Pancreas (tissue), 10 donors: Measurements from ENCODE around the gene IFITM5. TPM values are rescaled to one million over a fixed set of nuclear protein-coding genes. Genes with fewer than 3 reads are reported as not detected.

Source experiments
- ATAC-seq, 4 donors: fragments of 200-7000 bp; cut with Tn5 transposase; one replicate each; pipeline versions ENCODE4 v1.8.0 to v1.9.1; 2020; ENCODE audit warnings: mild to moderate bottlenecking in 4 of 4, moderate library complexity in 4 of 4
- DNase-seq, 6 donors: peaks; one replicate each; pipeline ENCODE4 v3.0.0-alpha.2; 2020
- FAIRE-seq: peaks from 2 replicates; lab custom pipeline; 2012; peaks lifted over from hg19 to GRCh38; lab: Jason Lieb, UNC
- H3K27ac ChIP-seq, 4 donors: fragments of 200-600 bp; sonication (generic); 1 replicate in 3 of 4; 2 replicates in 1 of 4; pipeline versions ENCODE4 v1.5.0 to v1.8.0; 2020
- H3K27me3 ChIP-seq, 4 donors: fragments of 200-600 bp; one replicate each; pipeline ENCODE4 v1.8.0; 2021
- H3K36me3 ChIP-seq, 3 donors: fragments of 200-600 bp; sonication (generic) in 1 of 3; one replicate each; pipeline versions ENCODE4 v1.5.0 to v1.8.0; 2020 to 2021
- H3K4me1 ChIP-seq, 3 donors: fragments of 200-600 bp; one replicate each; pipeline ENCODE4 v1.8.0; 2021
- H3K4me3 ChIP-seq, 4 donors: fragments of 200-600 bp; sonication (generic) in 2 of 4; one replicate each; pipeline versions ENCODE4 v1.5.0 to v1.8.0; 2020 to 2021
- H3K9me3 ChIP-seq, 4 donors: fragments of 200-600 bp; one replicate each; pipeline ENCODE4 v1.8.0; 2021
- WGBS, 2 donors: extraction: QIAGEN DNeasy Blood & Tissue Kit; methylation state at CpG; one replicate each; pipeline ENCODE4 v1.1.7; 2013; 5-methylcytosine and 5-hydroxymethylcytosine counted together
- intact Hi-C, 3 donors: fragments of 100-400 bp; cut with DNase I; formaldehyde crosslinking; loops; one replicate each; pipeline versions ENCODE4 v1.11.1 to v1.14.2; 2022
- polyA plus RNA-seq, 2 donors: library from polyadenylated mRNA; stranded (reverse); fragments of 200-250 nt; gene quantifications; one replicate each; pipeline ENCODE4 v1.2.3, GENCODE V29; 2013
- total RNA-seq, 6 donors: library from RNA; stranded (reverse); fragmentation: NEBNext Ultra II Directional in 4 of 6; extraction: Animal tissue kit (Norgen Biotek cat#: 25700) in 4 of 6; gene quantifications; one replicate each; pipeline versions ENCODE4 v1.2.1 to v1.2.4, GENCODE V29; 2021 to 2023
- TF ChIP-seq, protein P1 (sequence below), 4 donors: fragments of 200-600 bp; sonication (generic) in 3 of 4; IDR thresholded peaks; one replicate each; pipeline versions ENCODE4 v1.5.0 to v1.8.0; 2021; ENCODE audit warnings: antibody characterized with exemption in 4 of 4
- donor health status: healthy with polysubstance abuse.
- donor health status: DM: no; HTN: no; CAD: no; lungs with moderate emphysema.
- donor health status: DM: no; HTN: no; CAD: no.
- donor health status: control.
- donor health status: control.
- donor health status: Bipolar disorder and iron deficiency.
- donor health status: DM: yes; HTN: yes; CAD: no.
- donor health status: DM: no; HTN: no; CAD: no.
- donor health status: DM: no; HTN: no; CAD: no.
- donor health status: DM: yes; HTN: yes; CAD: no.

The IFITM5 gene
- total and polyA plus RNA-seq, 8 donors = 0.56 to 1.2 TPM; not detected in 6

DNA sequence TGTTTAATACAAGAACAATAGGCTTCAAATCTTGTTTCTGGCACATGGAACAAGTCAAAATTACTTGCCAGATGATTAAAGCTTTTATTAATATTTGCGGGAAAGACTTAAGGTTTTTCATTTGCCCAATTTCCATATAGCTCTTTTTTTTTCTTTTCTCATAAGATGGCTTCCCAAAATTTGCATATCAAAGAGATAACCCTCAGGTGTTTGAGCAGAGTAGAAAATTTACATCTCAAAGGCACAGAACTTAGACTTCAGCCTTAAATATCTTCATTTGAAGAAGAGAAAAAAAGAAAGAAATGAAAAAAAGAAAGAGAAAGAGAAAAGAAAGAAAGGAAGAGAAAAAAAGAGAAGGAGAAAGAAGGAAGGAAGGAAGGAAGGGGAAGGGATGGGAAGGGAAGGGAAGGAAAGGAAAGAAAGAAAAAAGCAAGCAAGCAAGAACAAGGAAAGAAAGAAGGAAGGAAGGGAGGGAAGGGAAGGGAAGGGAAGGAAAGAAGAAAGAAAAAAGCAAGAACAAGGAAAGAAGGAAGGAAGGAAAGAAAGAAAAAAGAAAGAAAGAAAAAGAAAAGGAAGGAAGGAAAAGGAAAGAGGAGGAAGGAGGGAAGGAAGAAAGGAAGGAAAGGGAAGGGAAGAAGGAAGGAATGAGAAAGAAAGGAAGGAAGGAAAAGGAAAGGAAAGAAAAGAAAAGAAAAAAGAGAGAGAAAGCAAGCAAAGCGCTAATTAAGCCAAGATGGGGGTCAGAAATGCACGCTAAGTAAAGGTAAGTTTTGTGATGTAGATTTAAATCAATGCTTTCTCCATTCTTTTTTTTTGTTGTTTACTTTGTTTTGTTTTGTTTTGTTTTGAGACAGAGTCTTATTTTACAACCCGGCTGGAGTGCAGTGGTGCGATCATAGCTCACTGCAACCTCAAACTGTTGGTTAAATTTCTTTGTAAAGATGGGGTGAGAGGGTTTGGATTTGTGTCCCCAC lies 41.5 kb upstream of the IFITM5 start:
- Histone ChIP-seq H3K4me3 (no peak overlapping the region), H3K4me1 (no peaks in the 10 kb centered on the region), H3K9me3 (no peaks in the 10 kb centered on the region), H3K36me3 (no peaks in the 10 kb centered on the region), H3K27me3 (no peaks in the 10 kb centered on the region), H3K27ac (no peak overlapping the region)
- FAIRE-seq (no peak), DNase-seq (no peak), ATAC-seq (no peak)
- intact Hi-C loops = no loop called here
- TF ChIP-seq, protein P1, sequence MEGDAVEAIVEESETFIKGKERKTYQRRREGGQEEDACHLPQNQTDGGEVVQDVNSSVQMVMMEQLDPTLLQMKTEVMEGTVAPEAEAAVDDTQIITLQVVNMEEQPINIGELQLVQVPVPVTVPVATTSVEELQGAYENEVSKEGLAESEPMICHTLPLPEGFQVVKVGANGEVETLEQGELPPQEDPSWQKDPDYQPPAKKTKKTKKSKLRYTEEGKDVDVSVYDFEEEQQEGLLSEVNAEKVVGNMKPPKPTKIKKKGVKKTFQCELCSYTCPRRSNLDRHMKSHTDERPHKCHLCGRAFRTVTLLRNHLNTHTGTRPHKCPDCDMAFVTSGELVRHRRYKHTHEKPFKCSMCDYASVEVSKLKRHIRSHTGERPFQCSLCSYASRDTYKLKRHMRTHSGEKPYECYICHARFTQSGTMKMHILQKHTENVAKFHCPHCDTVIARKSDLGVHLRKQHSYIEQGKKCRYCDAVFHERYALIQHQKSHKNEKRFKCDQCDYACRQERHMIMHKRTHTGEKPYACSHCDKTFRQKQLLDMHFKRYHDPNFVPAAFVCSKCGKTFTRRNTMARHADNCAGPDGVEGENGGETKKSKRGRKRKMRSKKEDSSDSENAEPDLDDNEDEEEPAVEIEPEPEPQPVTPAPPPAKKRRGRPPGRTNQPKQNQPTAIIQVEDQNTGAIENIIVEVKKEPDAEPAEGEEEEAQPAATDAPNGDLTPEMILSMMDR (IDR thresholded peaks at IDR 0.05) = no peak
- WGBS, 2 donors = 73 to 82% methylated on average over 4 to 5 of the region's 5 CpGs

DNA sequence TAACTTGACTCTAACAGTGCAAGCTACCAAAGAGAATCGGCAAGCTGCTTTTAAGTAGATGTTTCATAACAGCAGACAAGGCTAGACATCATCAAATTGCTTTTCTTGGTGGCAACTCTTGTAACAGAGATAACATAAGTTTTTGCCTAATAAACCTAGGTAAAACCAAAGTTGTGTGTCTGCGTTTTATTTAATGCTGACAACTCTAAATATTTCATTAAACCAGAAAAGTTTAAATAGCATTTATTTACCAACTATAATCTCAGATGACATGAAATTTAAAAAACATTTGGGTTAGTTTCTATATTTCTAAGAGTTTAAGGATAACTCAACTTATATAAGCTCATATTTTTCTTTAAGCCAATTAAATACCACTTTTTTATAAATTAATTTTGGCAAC lies 40.6 kb upstream of the IFITM5 start:
- no peaks in the 10 kb centered on the region for H3K9me3 ChIP-seq
- H3K4me3 ChIP-seq = no peak overlapping the region
- ATAC-seq = no peak
- 80 to 87% methylated on average over 2 of the region's 2 CpGs for WGBS, 2 donors
- H3K4me1 ChIP-seq = no peaks in the 10 kb centered on the region
- TF ChIP-seq, protein P1 (IDR thresholded peaks at IDR 0.05) = no peak
- H3K27me3 ChIP-seq = no peaks in the 10 kb centered on the region
- no peaks in the 10 kb centered on the region for H3K36me3 ChIP-seq
- intact Hi-C loops = no loop called here
- no peak for FAIRE-seq
- DNase-seq = no peak
- no peak overlapping the region for H3K27ac ChIP-seq

DNA sequence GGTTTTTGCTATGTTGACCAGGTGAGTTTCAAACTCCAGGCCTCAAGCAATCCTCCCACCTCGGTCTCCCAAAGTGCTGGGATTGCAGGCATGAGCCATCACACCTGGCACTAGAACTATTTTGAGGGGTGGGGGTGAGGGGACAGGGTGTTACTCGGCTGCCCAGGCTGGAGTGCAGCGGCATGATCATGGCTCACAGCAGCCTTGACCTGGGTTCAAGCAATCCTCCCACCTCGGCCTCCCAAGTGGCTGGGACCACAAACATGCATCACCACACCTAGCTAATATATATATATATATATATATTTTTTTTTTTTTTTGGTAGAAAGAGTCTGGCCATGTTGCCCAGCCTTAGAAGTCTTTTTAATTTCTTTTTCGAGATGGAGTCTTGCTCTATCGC lies 38.4 kb upstream of the IFITM5 start:
- intact Hi-C loops = no loop called here
- no peaks in the 10 kb centered on the region for H3K4me1 ChIP-seq
- 81 to 87% methylated on average over 6 of the region's 6 CpGs for WGBS, 2 donors
- ATAC-seq = no peak
- H3K27me3 ChIP-seq = no peaks in the 10 kb centered on the region
- no peak for DNase-seq
- no peak overlapping the region for H3K4me3 ChIP-seq
- TF ChIP-seq, protein P1 (IDR thresholded peaks at IDR 0.05) = no peak
- no peak for FAIRE-seq
- no peaks in the 10 kb centered on the region for H3K9me3 ChIP-seq
- no peaks in the 10 kb centered on the region for H3K36me3 ChIP-seq
- no peak overlapping the region for H3K27ac ChIP-seq

DNA sequence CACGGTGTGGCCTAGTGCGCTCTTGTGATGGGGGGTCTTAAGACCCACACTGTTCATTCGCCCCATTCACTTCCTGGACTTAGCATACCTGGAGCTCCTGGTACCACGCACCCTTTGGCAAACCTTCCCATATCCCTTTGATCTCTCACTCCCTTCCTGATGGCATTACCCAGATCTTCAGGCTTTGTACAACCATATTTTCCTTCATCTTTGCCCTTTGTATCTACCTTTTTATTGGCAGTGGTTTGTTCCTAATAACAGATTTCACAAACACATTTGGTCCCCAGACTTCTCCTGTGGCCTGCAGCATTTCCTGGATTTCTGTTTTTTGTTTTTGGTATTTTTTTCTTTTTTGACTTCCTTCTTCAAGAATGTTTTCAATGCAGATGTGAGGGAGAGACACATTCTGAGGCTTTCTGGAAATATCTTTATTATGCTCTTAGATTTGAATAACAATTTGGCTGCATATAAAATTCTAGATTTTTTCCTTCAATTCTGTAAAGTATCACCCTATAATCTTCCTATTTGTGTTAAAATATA lies 37.4 kb upstream of the IFITM5 start:
- FAIRE-seq (no peak), DNase-seq (no peak), ATAC-seq (peak in 2 of 4 donors; percentile 15 to 26)
- TF ChIP-seq, protein P1 (IDR thresholded peaks at IDR 0.05) = no peak
- intact Hi-C loops = no loop called here
- peak overlapping the region in 1 of 4 donors; percentile 34 for H3K27ac ChIP-seq
- H3K4me3 ChIP-seq = no peak overlapping the region
- WGBS, 2 donors = 63 to 79% methylated on average over 4 of the region's 4 CpGs
- H3K36me3 ChIP-seq = no peaks in the 10 kb centered on the region
- no peaks in the 10 kb centered on the region for H3K4me1 ChIP-seq
- no peaks in the 10 kb centered on the region for H3K9me3 ChIP-seq
- H3K27me3 ChIP-seq = no peaks in the 10 kb centered on the region
